Measurements from ENCODE around the gene TM9SF4.

The TM9SF4 gene

GRCh38 chr20:32109392-32110172 is at the start of gene TM9SF4 (continued):
- TF ChIP-seq ZNF704 (tag by site-specific recombination; IDR thresholded peaks at IDR 0.05) (no peak), REPIN1 (tag by site-specific recombination; IDR thresholded peaks at IDR 0.05; ENCODE audit: low read depth) (no peak), ZNF571 (tag by site-specific recombination; IDR thresholded peaks at IDR 0.05) (no peak), ZNF274 (IDR thresholded peaks at IDR 0.05; ENCODE audit: low read length) (no peak), ZNF274 (tag by site-specific recombination; IDR thresholded peaks at IDR 0.05; ENCODE audit: borderline replicate concordance) (no peak), ZNF214 (tag by site-specific recombination; IDR thresholded peaks at IDR 0.05; ENCODE audit: borderline replicate concordance) (no peak), ZNF423 (tag by site-specific recombination; IDR thresholded peaks at IDR 0.05) (no peak), ZNF488 (tag by site-specific recombination; IDR thresholded peaks at IDR 0.05) (no peak), ZNF292 (tag by site-specific recombination; IDR thresholded peaks at IDR 0.05; ENCODE audit: borderline replicate concordance, low read depth) (no peak), ZNF121 (tag by site-specific recombination; IDR thresholded peaks at IDR 0.05) (no peak), ZFP41 (tag by site-specific recombination; IDR thresholded peaks at IDR 0.05; ENCODE audit: borderline replicate concordance) (no peak), ZNF311 (tag by site-specific recombination; IDR thresholded peaks at IDR 0.05; ENCODE audit: borderline replicate concordance) (no peak), ZBTB21 (tag by site-specific recombination; IDR thresholded peaks at IDR 0.05) (peak; percentile 99), ZNF146 (tag by site-specific recombination; IDR thresholded peaks at IDR 0.05) (no peak; the same call in 1 of the 2 replicates), ZNF664 (tag by site-specific recombination; IDR thresholded peaks at IDR 0.05) (no peak), KLF7 (tag by site-specific recombination; IDR thresholded peaks at IDR 0.05; ENCODE audit: borderline replicate concordance) (peak; percentile 71), ZNF518A (tag by site-specific recombination; conservative IDR thresholded peaks at IDR 0.05; ENCODE audit: low read depth) (peak; percentile 93), ZNF155 (tag by site-specific recombination; IDR thresholded peaks at IDR 0.05) (no peak), ZNF140 (tag by site-specific recombination; IDR thresholded peaks at IDR 0.05) (no peak), BCL6B (tag by site-specific recombination; IDR thresholded peaks at IDR 0.05) (no peak), ZNF561 (tag by site-specific recombination; IDR thresholded peaks at IDR 0.05; ENCODE audit: borderline replicate concordance) (peak; percentile 94), ATF2 (tag by site-specific recombination; IDR thresholded peaks at IDR 0.05; ENCODE audit: low read depth) (peak; percentile 100), ZNF639 (tag by site-specific recombination; IDR thresholded peaks at IDR 0.05) (peak; percentile 95; the same call in 1 of the 2 replicates), GLI2 (tag by site-specific recombination; IDR thresholded peaks at IDR 0.05; ENCODE audit: borderline replicate concordance, low read depth) (no peak), ZBTB48 (tag by site-specific recombination; IDR thresholded peaks at IDR 0.05) (peak; percentile 81), ZNF302 (tag by site-specific recombination; IDR thresholded peaks at IDR 0.05; ENCODE audit: low read depth) (no peak; the same call in 1 of the 2 replicates), SALL2 (tag by site-specific recombination; IDR thresholded peaks at IDR 0.05; ENCODE audit: borderline replicate concordance) (no peak), ZNF112 (tag by site-specific recombination; IDR thresholded peaks at IDR 0.05) (no peak)
